Activated effector memory CD4-positive, alpha-beta T cell treated with Interleukin-2 at 50 U/mL for 16 hours (primary cell): Measurements from ENCODE around the gene ST6GALNAC4.

Source experiments
- DNase-seq: peaks from one replicate; pipeline ENCODE4 v3.0.0-alpha.2; 2020

The ST6GALNAC4 gene, protein sequence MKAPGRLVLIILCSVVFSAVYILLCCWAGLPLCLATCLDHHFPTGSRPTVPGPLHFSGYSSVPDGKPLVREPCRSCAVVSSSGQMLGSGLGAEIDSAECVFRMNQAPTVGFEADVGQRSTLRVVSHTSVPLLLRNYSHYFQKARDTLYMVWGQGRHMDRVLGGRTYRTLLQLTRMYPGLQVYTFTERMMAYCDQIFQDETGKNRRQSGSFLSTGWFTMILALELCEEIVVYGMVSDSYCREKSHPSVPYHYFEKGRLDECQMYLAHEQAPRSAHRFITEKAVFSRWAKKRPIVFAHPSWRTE

DNA sequence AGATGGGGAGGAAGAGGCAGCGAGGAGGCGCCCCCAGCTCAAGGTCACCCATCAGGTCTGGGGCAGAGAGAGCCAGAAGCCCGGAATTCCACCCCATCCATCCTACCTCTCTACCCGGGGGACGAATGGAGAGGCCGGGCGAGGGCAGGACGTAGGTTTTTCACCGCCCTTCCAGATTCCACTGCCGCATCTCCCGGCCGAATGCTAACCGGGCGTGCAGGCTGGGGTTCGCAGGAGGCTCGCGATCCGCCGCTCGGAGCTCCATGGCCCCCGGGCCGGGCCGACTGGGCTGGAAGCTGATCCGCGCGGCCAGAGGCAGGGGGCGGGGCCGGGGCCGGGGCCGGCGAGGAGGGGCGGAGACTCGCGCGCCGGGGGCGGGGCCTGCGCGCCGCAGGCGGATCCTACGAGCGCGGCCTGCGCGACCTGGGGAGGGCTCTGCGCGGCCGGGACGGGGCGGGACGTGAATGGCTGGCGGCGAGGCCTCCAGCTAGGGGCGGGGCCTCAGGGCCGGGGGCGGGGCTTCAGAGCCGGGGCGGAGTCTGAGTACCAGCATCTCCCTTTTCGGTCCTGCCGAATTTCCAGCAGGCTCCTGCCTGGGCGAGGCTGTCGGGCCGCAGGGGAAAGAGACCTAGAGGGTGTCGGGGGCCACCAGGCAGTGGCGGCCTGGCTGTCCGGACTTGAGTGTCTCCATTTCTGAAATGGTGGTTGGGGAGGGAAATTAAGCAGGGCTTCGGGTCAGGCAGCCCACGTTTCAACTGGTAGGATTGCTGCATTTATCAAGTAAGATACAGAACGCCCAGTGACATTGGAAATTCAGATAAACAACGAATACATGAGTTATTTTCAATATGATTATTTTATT is at the start of gene ST6GALNAC4:
TSS of gene ST6GALNAC4 (minus strand) at position 322 of the 862 bp plus-strand sequence. CDS start 622 bp downstream, outside the sequence.
- peak; percentile 94 for DNase-seq

DNA sequence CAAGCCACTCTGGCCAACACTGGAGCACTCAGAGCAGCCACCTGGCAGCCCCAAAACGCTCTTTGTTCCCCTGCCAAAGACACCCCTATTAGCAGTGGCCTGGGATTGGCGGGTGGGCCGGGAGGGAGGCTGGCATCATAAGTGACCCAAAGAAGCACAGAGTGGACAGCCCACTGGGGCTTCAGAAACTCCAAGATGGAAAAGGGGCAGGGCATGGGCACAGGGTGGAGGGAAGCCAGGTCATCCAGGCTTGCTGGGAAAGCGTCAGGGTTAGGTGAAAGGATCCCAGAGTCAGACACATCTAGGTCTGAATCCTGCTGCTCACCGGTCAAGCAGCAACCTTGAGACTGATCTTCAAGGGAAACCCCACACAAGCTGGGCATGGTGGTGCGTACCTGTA is 49.1 kb upstream of the ST6GALNAC4 start:
- DNase-seq, result no peak

DNA sequence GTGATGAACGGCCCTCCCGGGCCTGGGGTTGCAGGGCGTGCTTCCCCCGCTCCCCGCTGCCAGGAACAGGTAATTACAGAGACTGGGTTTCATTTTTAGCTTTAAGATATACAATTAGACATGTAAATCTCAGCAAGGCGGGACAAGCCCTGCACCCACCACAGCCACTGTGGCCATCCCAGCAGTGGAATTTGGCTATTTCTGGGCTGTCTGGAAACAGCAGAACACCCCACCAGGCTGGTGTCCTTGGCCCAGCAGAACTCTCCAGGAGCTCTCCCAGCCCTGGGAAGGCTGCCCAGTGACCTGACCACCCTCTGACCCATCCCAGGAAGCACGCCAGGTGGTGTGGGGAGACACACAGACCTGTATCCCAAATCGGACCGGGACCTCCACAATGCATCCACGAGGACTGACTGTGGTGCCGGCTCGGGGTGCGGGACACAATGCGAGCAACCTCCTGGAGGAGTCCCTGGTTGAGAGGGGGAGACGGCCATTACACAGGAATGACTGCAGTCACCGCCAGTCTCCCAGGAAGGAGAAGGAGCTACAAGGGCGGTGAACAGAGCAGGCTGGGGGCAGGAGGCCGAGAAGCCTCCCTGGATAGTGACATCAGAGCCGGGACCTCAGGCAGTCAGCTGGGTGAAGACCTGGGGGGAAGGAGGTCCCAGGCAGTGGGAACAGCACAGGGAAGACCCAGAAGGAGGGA is 46.7 kb upstream of the ST6GALNAC4 start:
- DNase-seq, result no peak

DNA sequence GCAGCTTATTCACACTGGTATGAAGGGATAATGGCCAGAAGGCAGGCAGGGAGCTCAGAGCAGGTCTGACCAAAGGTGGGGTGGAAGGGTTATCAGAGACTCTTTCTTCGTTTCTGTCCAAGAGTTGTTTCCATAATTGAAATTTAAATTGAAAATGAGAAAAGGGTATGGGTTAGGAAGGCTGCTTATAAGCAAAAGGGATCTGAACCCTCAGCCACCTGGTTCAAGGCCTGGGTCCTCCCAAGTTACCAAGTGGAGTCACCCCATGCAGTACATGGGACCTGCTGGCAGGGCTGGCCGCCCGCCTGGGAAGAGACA is 46.2 kb upstream of the ST6GALNAC4 start:
- no peak for DNase-seq

DNA sequence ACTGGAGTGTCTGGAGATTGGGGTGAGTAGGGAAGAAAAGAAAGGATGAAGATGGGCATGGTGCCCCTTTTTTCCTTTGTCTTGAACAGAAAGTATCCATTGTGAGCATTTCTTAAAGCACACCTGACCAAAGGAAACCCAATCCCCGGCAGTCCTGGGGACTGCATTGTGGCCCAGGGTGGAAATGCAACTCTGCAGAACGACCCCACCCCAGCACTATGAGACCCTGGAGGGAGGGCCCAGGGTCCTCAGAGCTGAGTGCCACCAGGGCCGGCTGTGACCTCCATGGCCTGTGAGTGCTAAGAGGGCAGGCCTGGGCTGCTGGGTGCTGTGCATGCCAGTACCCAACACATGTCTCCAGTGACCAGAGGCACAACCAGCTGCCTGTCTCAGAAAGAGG is 45.4 kb upstream of the ST6GALNAC4 start:
- no peak for DNase-seq

DNA sequence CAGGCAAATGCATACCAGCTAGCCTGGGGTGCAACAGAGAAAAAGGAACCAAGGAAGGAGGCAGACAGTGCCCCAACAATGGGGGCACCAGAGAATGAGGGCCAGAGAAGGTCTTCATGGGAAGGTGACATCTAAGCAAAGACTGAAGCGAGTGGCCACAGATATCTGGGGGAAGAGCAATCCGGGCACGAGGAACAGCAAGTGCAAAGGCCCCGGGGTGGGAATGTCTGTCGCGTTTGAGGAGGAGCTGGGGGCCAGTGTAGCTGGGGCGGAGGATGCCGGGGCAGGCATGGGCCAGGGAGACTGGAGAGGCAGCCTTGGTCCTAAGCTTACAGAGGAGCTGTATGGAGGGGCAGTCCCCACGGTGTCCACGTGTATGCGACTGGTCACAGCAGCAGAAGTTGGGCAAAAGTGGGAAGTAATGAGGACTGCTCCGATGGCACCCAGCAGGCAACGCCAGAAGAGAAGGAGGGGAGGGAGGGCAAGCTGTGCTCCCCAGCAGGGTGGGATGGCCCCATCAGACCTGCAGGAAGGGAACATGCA is 44.8 kb upstream of the ST6GALNAC4 start:
- no peak for DNase-seq

DNA sequence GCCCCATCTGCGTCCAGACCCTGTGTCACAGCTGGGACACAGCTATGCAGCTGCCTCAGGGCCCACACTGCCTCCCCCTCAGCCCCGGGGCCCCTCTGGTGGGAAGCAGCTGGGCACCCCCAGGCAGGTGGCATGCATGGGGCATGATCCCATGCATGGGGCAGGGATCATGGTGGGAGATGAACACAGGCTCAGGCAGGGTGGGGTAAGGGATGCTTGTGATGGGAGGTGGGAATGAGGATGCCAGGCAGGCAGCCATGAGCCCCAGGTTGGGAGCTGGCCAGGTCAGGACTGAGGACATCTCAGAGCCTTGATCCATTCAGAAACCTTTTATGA is 44.3 kb upstream of the ST6GALNAC4 start:
- no peak for DNase-seq

DNA sequence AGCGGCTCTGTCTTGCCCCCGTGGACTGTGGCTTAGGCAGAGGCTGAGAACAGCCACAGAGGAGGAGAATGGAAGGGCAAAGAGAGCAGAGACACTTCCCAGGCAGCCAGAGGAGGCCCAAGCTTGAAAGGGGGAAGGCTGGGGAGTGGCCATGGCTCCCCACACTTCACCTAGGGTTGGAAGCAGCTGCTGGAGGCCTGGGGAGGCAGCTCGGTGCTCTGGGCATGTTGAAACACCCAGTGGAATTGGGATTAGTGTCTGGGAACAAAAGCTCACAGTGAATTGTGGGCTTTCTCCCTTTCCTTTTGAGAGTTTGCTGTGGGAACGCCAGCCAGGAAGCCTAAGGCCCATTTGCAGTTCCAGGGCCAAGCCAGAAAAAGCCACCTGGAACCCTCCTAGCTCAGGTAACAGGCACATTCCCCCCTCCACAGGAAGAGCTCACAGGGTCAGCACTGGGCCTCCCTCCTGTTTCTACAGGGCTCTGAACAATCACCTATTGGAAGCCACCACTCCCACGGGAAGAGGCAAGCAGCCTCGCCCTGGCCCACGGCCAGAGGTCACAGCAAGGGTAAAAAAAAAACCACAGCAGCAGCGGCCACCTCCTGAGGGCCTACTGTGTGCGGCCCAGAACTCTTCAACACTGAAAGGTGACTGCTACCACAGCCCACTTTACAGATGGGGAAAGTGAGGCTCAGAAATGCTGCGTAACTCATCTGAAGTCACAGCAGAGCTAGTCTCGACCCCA is 43.7 kb upstream of the ST6GALNAC4 start:
- DNase-seq, result no peak

DNA sequence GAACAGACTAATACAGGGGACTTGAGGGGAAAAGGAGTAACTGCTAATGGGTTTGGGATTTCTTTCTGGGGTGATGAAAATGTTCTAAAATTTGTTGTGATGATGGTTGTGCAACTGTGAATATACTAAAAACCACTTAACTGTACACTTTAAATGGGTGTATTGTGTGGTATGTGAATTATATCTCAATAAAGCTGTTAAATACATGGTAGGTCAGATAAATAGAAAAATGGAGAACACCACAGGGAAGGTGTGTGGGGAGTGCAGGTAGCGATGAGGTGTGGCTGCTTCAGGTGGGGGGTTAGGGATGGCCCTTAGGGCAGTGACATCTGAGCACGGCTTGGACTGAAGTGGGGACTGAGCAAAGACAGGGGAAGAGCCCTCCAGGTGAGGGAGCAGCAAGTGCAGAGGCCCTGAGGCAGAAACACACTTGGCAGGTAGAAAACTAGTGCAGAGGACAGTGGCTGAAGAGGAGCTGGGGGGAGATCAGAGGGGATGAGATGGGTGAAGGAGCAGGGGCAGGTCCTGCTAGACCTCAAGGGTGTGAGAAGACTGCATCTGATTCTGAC is 43.1 kb upstream of the ST6GALNAC4 start:
- no peak for DNase-seq

DNA sequence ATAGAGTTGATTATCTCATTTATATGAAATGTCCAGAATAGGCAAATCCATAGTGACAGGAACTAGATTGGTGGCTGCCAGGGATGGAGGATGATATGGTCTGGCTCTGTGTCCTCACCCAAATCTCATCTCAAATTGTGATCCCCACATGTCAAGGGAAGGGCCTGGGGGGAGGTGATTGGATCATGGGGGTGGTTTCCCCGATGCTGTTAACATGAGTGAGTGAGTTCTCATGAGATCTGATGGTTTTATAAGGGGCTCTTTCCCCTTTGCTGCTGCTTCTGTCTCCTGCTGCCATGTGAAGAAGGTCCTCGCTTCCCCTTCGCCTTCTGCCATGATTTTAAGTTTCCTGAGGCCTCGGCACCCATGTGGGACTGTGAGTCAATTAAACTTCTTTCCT is 42.6 kb upstream of the ST6GALNAC4 start:
- no peak for DNase-seq

DNA sequence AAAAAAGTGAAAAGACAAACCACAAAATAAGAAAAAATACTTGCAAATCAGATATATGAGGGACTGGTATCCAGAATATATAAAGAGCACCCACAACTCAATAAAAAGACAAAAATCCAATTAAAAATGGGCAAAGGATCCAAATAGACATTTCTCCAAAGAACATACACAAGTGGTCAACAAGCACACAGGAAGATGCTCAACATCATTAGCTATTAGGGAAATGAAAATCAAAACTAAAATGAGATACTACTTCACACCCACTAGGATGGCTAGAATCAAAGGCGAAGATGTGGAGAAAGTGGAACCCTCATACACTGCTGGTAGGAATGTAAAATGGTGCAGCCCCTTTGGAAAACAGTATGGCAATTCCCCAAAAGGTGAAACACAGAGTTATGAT is 41.9 kb upstream of the ST6GALNAC4 start:
- no peak for DNase-seq

DNA sequence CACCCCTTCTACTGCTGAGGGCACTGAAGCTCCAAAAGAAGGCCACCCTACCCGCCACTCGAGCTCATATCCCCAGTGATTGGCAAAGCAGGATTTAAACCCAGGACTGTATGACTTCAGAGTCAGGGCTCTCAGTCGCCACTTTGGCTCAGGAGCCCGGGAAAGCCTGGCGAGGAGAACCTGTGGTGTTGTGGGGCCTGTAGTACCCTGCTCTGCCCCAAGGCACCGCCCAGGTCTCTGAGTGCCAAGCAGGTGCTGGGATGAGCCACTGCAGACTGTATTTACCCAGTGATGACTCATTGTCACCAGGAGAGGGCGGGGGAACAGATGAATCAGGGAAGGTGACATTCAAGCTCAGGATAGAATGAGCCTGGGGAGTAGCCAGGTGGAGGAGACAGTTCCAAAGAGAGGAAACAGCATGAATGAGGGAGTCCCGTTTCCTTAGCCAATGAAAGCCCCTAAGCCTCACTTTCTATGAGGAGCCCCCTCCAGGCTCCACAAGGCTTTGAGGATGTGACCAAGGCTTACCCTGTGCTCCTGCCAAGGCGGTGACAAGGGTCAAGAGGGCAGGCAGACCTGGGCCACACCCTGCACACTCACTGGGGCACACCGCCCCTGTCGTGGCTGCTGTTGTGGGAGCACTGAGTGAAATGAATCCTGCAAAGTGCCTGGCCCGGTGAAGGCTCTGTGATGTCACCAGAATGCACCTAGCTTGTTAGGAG is 38.6 kb upstream of the ST6GALNAC4 start:
- DNase-seq, result peak; percentile 66

DNA sequence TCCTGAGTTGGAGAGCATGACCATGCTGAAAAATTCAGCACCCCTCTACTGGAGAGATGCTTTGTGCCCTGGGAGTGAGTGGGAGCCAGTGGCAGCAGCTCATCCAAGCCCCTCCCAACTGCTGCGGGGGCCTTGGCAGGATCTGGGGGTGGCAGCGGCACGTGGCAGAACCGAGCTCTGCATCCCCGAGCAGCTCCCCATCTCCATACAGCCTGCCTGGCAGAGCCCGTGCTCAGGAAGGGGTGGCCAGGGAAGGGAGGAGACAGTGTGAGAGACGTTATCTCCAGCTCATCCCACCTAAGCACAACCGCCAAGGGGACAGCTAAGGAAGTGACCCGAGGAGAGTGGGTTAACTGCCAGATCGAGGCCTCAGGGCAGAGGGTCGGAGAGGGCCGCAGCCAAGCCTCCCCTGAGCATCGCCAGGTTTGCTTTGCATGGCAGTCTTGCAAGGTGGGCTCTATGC is 38.0 kb upstream of the ST6GALNAC4 start:
- no peak for DNase-seq

DNA sequence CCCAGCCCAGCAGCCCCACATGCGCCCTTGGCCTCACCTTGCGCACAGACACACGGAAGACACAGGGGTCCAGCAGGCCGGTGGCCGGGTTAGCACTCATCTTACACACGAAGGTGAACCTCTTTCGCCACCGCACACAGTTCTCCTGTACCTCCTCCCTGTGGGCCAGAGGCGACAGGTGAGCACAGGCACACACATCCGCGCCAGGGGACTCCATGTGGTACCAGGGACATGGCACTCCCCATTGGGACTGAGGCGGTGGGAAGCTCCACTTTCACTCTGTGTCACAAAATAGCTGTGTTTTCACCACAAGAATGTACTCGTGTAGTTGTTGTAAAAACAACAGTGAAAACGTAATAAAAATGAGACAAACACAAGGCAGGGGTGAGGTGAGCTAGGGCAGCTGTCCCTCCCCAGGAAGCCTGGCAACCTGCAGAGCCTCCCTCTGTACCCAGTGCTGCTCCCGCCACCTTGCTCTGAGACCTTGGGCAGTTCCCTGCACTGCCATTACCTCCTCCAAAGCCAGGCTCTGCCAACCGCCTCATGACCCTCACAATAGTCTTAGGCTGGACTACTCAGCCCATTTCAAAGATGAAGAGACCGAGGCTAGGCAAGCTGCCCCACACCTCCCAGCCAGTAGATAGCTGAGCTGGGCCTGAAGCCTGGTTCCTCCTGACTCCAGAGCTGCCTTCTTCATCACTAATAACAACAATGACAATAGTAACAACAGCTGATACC is 37.1 kb upstream of the ST6GALNAC4 start:
- no peak for DNase-seq

DNA sequence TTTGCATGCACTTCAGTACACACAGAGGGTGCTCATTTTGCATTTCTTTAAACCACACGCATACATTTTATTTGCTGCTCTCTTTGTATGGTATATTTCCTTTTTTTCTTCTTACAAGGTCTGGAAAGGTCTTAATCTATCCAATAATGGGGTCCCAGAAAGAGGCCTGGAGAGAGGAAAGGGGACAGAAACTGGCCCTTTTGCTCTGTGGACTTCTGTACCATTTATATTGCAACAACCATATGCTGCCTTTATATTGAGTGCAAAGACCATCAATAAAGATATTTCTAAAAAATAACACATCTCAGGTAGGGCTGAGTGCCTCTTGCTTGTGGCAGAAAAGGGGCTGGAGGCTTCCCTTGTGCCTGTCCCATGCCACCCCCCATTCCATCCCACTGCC is 36.3 kb upstream of the ST6GALNAC4 start:
- no peak for DNase-seq

DNA sequence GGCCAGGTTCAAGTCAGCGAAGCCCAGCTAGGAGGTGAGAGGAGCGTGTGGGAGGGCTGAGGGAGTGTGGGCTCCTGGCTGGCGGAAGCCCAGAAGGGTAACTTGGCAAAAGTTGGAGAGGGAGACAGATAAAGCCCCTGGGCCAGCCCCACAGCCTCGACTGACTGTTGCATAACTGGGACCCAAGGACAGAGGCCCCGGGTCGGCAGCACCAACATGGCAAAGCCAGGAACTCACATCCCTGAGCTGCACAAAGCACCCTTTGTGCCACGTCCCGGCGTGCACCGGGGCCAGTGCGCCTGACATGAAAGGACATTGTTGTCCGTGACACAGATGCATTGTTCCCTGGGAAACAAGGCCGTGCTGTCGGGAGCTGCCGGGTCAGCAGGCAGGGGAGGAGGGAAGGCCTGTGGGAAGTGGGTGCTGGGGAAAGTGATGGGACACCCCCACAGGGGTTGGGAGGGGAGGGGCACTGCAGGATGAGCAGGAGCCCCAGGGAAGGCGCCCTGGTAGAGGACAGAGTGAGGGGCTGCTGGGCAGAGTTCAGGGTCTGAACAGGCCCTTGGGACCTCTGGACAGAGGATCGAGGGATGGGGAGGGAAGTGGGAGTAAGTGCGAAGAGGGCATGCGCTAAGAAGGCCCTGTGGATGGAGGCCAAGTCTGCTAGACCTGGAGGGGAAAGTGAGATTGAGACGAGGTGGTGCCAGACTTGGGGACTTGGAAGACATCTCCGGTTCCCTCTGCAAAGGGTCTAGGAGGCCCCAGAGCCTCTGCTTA is 33.9 kb upstream of the ST6GALNAC4 start:
- DNase-seq, result no peak

DNA sequence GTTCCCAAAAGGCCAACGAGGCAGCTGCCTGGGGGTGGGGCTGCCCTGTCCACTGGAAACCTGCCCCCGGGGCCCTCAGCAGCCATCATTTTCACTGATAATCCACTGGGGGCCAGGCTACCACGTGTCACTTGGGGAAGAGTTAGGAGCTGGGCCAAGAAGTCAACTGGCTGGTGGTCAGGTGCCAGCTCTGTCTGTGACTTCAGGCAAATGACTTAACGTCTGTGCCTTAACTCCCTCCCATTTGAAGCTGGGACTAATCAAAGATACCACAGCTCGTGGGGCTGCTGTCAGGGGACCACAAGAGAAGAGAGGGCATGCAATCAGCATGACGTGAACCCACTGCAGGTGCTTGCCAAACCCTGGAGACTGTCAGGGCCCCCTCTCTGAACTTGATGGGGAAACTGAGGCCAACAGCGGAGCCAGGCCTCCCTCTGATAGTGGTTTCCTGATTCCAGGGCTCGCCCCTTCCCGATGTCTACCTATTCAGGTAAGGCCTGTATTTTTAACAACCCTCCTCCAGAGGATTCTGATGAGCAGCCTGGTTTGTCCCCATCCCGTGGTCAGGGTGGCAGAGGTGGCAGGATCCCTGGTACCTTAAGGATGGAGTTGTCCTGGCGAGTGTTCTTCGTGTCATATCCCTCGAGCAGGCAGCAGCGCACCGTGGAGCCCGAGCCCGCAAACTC is 33.1 kb upstream of the ST6GALNAC4 start:
- no peak for DNase-seq

DNA sequence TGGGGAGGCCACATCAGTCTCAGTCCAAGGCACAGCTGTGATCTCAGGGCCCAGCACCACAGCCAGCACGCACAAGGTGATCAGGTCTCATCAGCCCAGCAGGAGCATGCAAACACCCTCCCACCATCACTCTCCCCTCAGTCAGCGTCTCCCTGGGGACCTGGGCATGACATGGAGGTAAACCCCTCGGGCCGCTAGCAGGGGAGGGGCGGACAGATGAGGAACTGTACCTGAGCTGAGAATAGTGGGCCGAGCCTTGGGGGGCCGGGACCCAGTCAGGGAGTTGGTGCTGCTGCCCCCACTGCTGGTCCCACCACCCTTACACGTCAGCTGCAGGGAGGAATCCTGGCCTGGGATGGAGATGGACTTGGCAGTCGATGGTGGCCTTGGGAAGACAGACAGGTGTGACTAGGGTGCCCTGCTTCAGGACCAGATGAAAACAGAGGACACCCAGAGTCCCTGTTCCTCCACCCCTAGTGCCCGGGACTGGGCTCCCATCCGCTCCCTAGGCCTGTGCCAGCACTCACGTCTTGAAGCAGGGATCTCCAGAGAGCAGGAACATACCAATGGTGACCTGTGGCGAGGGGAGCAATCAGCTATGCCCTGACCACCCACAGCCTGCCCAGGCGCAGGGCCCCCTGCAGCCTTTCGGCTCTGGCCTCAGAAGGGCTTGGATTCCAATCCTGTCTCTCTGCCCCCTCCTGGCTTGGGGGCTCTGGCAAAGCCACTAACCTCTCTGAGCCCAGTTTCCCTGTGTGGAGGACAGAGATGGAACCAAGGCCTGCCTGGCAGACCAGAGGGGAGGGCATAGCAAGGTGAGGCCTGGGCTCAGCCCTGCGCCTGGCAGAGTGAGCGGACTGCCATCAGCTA is 31.2 kb upstream of the ST6GALNAC4 start:
- DNase-seq, result no peak

DNA sequence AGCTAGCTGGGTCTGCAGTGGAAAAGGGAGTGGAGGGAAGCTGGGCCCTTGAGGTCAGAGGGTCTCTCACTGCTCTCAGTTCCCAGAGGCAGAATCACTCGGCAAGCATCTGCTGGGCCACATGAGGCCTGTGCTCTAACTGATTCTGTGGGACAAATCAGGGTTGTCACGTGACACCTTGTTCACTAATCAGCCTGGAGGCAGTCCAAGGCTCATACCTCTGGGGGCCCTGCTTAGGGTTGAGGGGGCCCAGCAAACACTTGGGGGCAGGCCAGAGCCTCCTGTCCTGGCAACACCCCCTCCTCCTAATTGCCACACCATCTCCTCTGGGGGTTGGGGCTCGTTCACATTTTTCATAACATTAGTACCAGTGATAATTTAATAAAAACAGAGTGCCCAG is 29.9 kb upstream of the ST6GALNAC4 start:
- no peak for DNase-seq
